HepG2 (cell line): ENCODE results near the gene ZNF48. TPM values are rescaled to one million over a fixed set of nuclear protein-coding genes. Genes with fewer than 3 reads are reported as not detected.

Experiments used
- AGO2 ChIP-seq: fragments of 200-400 bp; formaldehyde crosslinking; optimal IDR thresholded peaks from 2 replicates; pipeline ENCODE3; 2017; ENCODE audit warnings: mild to moderate bottlenecking, low read depth, low read length, moderate library complexity
- CEBPG ChIP-seq: IDR thresholded peaks from 2 replicates; pipeline ENCODE4 v1.6.1; 2016
- GABPA ChIP-seq, 2 experiments: IDR thresholded peaks; 2 replicates each; pipeline ENCODE4 v1.6.1; 2011 to 2016; ENCODE audit warnings: low read depth in 2 of 2, low read length in 1 of 2, missing biosample characterization in 1 of 2, missing genetic modification characterization in 1 of 2
- GRHL1 ChIP-seq: sonication (generic); formaldehyde crosslinking; conservative IDR thresholded peaks from 2 replicates; pipeline ENCODE4 v1.8.0; 2022; ENCODE audit warnings: missing genetic modification reagents
- KLF15 ChIP-seq: sonication (generic); formaldehyde crosslinking; IDR thresholded peaks from 2 replicates; pipeline ENCODE4 v1.8.1; 2023; ENCODE audit warnings: borderline replicate concordance, mild to moderate bottlenecking, inconsistent platforms, missing genetic modification reagents, mixed read lengths
- KLF16 ChIP-seq, 2 experiments: sonication (generic) in 1 of 2; formaldehyde crosslinking in 1 of 2; IDR thresholded peaks; 2 replicates each; pipeline versions ENCODE4 v1.6.1 to v1.8.0; 2016 to 2023; ENCODE audit warnings: missing genetic modification reagents in 2 of 2, missing compliant biosample characterization in 1 of 2
- MIXL1 ChIP-seq: IDR thresholded peaks from 2 replicates; pipeline ENCODE4 v1.6.1; 2016
- MTA1 ChIP-seq: sonication (generic); formaldehyde crosslinking; IDR thresholded peaks from 2 replicates; pipeline ENCODE4 v1.4.0; 2020; ENCODE audit warnings: missing genetic modification reagents, mild to moderate bottlenecking, borderline replicate concordance
- MXD4 ChIP-seq: IDR thresholded peaks from 2 replicates; pipeline ENCODE4 v1.6.1; 2016; ENCODE audit warnings: mild to moderate bottlenecking, missing biosample characterization, missing genetic modification reagents
- PHF20 ChIP-seq: sonication (generic); formaldehyde crosslinking; IDR thresholded peaks from 2 replicates; pipeline ENCODE4 v1.5.0; 2020; ENCODE audit warnings: mild to moderate bottlenecking, missing genetic modification reagents
- SMARCE1 ChIP-seq: fragments of 450-650 bp; IDR thresholded peaks from 2 replicates; pipeline ENCODE4 v1.6.1; 2017; ENCODE audit warnings: borderline replicate concordance
- SRSF4 ChIP-seq: fragments of 200-400 bp; formaldehyde crosslinking; IDR thresholded peaks from one replicate; pipeline ENCODE4 v1.6.1; 2018; ENCODE audit warnings: mild to moderate bottlenecking, low read depth, low read length, moderate library complexity; ENCODE audit not compliant: poor library complexity, severe bottlenecking
- TBX3 ChIP-seq: fragments of 450-650 bp; IDR thresholded peaks from 2 replicates; pipeline ENCODE4 v1.6.1; 2017; ENCODE audit warnings: antibody characterized with exemption, mild to moderate bottlenecking, inconsistent platforms, borderline replicate concordance
- XRCC5 ChIP-seq: fragments of 200-400 bp; formaldehyde crosslinking; optimal IDR thresholded peaks from 2 replicates; pipeline ENCODE3; 2017; ENCODE audit warnings: mild to moderate bottlenecking, low read length
- ZNF121 ChIP-seq: sonication (generic); formaldehyde crosslinking; IDR thresholded peaks from 2 replicates; pipeline ENCODE4 v1.5.0; 2020; ENCODE audit warnings: mild to moderate bottlenecking, missing genetic modification reagents
- ZNF224 ChIP-seq: sonication (generic); formaldehyde crosslinking; IDR thresholded peaks from 2 replicates; pipeline ENCODE4 v1.5.0; 2020; ENCODE audit warnings: mild to moderate bottlenecking, missing genetic modification reagents
- ZNF317 ChIP-seq: sonication (generic); formaldehyde crosslinking; IDR thresholded peaks from 2 replicates; pipeline ENCODE4 v1.5.0; 2020; ENCODE audit warnings: mild to moderate bottlenecking, missing genetic modification reagents
- ZNF432 ChIP-seq: sonication (generic); formaldehyde crosslinking; IDR thresholded peaks from 2 replicates; pipeline ENCODE4 v1.5.0; 2020; ENCODE audit warnings: missing genetic modification reagents, mild to moderate bottlenecking, borderline replicate concordance
- ZNF557 ChIP-seq: sonication (generic); formaldehyde crosslinking; IDR thresholded peaks from 2 replicates; pipeline ENCODE4 v1.4.0; 2020; ENCODE audit warnings: missing genetic modification reagents
- ZNF558 ChIP-seq: sonication (generic); formaldehyde crosslinking; IDR thresholded peaks from 2 replicates; pipeline ENCODE4 v1.9.0; 2022; ENCODE audit warnings: mild to moderate bottlenecking, missing genetic modification reagents, borderline replicate concordance
- ZNF616 ChIP-seq: sonication (generic); formaldehyde crosslinking; IDR thresholded peaks from 2 replicates; pipeline ENCODE4 v1.5.0; 2020; ENCODE audit warnings: low read depth, mild to moderate bottlenecking, missing genetic modification reagents
- ZNF720 ChIP-seq: sonication (generic); formaldehyde crosslinking; IDR thresholded peaks from 2 replicates; pipeline ENCODE4 v1.4.0; 2020; ENCODE audit warnings: missing genetic modification reagents
- polyA plus RNA-seq, 8 experiments: library from polyadenylated mRNA; depleted of rRNA in 3 of 8; stranded (reverse) in 7 of 8; unstranded in 1 of 8; fragments of >200 nt; fragmentation: Illumina TruSeq in 4 of 8; extraction: Trizol in 4 of 8; gene quantifications; 2 replicates each; pipeline versions ENCODE4 v1.2.1 to v1.2.3, GENCODE V29; 2011 to 2016; ENCODE audit warnings: low read depth in 4 of 8, missing spikeins in 1 of 8, mixed read lengths in 1 of 8; ENCODE audit not compliant: insufficient read depth in 1 of 8
- total RNA-seq, 5 experiments: library from RNA; depleted of rRNA; stranded (reverse); fragments of >200 nt; fragmentation: Illumina TruSeq; extraction: Trizol; gene quantifications; 2 replicates each; pipeline ENCODE4 v1.2.3, GENCODE V29; 2016; ENCODE audit warnings: low read depth in 1 of 5
- TF ChIP-seq, protein P1 (sequence below): sonication (generic); formaldehyde crosslinking; conservative IDR thresholded peaks from 2 replicates; pipeline ENCODE4 v1.4.0; 2020; ENCODE audit warnings: missing genetic modification reagents

ZNF48 gene
- total and polyA plus RNA-seq, 2 of the 13 experiments (the other 11 are each of a cell fraction or from before 2014, with no cell fraction given), result 9.9 to 12.3 TPM

DNA sequence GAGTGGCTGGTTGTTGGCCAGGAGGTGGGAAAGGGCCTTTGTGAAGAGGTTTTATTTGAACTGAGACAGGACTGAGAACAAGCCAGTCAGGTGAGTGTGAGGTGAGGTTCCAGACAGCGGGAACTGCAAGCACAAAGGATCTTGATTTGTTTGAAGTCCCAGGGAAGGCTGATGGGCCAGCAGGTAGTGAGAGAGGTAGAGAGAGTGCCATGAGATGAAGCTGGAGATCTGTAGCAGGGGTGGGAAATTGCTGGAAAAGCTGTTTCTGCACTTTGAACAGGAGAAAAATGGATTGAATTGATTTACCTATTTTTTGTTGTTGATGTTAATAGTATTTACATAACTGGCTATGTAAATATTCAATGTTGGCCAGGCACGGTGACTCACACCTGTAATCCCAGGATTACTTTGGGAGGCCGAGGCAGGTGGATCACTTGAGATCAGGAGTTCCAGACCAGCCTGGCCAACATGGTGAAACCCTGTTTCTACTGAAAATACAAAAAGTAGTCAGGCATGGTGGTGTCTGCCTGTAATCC, 42.4 kb downstream of the ZNF48 start (continued):
- TF ChIP-seq AGO2 (no peak), ZNF317 (CRISPR knock-in tag) (no peak), ZNF121 (CRISPR knock-in tag) (peak; percentile 7; the same call in 1 of the 2 replicates), SMARCE1 (0 out of 2 replicates have a peak, but pooled peaks have one; percentile 41), XRCC5 (no peak), MIXL1 (CRISPR knock-in tag) (0 out of 2 replicates have a peak, but pooled peaks have one; percentile 50), MXD4 (CRISPR knock-in tag) (0 out of 2 replicates have a peak, but pooled peaks have one; percentile 13), SRSF4 (no peak), ZNF432 (CRISPR knock-in tag) (no peak), MTA1 (CRISPR knock-in tag) (no peak), ZNF557 (no peak), KLF15 (CRISPR knock-in tag) (no peak), GABPA (IDR thresholded peaks at IDR 0.05; ENCODE audit: low read depth, low read length) (no peak), GABPA (CRISPR knock-in tag; IDR thresholded peaks at IDR 0.05; ENCODE audit: low read depth) (no peak), PHF20 (CRISPR knock-in tag) (no peak), ZNF224 (0 out of 2 replicates have a peak, but pooled peaks have one; percentile 37), ZNF558 (CRISPR knock-in tag) (no peak), ZNF720 (no peak), ZNF616 (CRISPR knock-in tag) (0 out of 2 replicates have a peak, but pooled peaks have one; percentile 35), GRHL1 (CRISPR knock-in tag) (no peak), TBX3 (peak; percentile 84; the same call in 1 of the 2 replicates), CEBPG (CRISPR knock-in tag) (no peak), KLF16 (CRISPR knock-in tag; IDR thresholded peaks at IDR 0.05) (0 out of 4 replicates have a peak, but pooled peaks of 1 of the 2 experiments have one; percentile 31)
- TF ChIP-seq, protein P1, sequence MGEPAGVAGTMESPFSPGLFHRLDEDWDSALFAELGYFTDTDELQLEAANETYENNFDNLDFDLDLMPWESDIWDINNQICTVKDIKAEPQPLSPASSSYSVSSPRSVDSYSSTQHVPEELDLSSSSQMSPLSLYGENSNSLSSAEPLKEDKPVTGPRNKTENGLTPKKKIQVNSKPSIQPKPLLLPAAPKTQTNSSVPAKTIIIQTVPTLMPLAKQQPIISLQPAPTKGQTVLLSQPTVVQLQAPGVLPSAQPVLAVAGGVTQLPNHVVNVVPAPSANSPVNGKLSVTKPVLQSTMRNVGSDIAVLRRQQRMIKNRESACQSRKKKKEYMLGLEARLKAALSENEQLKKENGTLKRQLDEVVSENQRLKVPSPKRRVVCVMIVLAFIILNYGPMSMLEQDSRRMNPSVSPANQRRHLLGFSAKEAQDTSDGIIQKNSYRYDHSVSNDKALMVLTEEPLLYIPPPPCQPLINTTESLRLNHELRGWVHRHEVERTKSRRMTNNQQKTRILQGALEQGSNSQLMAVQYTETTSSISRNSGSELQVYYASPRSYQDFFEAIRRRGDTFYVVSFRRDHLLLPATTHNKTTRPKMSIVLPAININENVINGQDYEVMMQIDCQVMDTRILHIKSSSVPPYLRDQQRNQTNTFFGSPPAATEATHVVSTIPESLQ (CRISPR knock-in tag), result no peak
